Frontal cortex (tissue), 4 donors: ENCODE measurements around the gene RADX. TPM values are rescaled to one million over a fixed set of nuclear protein-coding genes. Genes with fewer than 3 reads are reported as not detected.
"Not testable (repeated sequence)": the region's sequence is repeated elsewhere in the genome, so short reads cannot be mapped to it uniquely, and the experiment has no call there.

Experiments used
- DNase-seq, 2 donors: peaks; one replicate each; pipeline ENCODE4 v3.0.0; 2012; ENCODE audit warnings: low spot score in 2 of 2
- FAIRE-seq: peaks from 2 replicates; lab custom pipeline; 2012; peaks lifted over from hg19 to GRCh38; lab: Jason Lieb, UNC
- total RNA-seq: library from RNA; depleted of rRNA; stranded (reverse); fragments of >200 nt; gene quantifications from one replicate; pipeline ENCODE4 v1.2.3, GENCODE V29; 2014
- donor health status: control.
- donor health status: control.
- donor health status: control.

RADX gene, protein sequence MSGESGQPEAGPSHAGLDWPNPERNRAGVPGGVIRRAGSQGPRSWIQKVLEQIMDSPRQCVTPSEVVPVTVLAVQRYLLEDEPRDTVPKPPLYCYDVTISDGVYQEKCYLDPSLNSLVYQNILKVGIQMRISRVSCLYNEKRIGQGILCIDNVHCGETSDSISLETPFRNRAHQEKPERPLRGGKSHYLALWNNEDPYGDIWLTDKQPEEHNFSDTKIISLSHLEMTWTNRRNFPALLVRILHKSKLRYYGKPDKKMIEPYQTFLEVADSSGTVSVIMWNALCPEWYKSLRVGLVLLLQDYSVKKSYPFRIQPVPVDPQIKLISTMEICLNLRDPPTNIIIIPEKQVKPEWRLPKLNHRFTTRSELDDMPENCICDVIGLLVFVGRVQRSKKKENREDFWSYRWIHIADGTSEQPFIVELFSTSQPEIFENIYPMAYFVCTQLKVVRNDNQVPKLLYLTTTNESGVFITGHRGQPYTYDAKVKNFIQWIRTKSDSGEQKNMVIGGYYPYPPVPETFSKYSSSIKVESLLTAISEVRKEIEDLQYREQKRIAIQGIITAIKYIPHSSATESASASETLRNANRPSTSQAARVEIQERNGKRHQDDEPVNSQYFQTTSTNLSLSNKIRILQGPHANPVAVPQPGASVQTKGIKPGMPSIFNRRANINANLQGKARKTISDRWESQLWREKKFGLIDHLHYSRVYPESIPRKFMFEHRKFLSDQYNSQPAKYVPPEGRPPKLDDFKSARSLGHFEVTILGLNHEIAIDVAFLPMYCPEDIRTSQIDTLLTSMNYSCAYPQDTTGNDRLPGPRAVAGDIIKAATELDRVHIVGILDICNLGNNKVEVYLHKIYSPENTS
- 9.4 TPM for total RNA-seq

DNA sequence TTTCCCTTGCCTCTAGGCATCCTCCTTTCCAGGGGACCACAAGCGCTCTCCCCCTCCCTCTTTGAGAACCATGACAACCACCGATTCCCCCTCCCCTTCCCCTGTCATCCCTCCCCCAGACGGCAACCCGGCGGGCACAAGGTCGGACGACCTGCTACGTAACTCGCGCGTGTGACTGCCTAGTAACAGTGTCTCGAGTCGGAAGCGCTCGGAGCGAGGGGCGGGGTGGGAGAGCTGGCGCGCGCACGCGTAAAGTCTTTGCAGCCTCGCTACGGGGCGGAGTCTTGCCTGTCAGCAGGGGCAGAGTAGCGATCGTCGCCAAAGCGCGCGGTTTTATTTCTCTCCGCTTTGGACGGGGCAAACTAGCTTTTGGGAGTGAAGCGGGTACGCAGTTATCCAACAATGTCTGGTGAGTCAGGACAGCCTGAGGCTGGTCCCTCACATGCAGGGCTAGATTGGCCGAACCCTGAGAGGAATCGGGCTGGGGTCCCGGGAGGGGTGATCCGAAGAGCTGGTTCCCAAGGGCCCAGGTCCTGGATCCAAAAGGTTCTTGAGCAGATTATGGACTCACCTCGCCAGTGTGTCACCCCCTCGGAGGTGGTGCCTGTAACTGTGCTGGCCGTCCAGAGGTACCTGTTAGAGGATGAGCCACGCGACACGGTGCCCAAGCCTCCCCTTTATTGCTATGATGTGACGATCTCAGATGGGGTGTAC lies at the start of gene RADX:
RADX (plus strand) TSS at position 300 of the 714 bp plus-strand sequence; CDS start at position 403, 103 bp downstream.
- peak in 1 of 2 donors; percentile 35 for DNase-seq
- FAIRE-seq: no peak

DNA sequence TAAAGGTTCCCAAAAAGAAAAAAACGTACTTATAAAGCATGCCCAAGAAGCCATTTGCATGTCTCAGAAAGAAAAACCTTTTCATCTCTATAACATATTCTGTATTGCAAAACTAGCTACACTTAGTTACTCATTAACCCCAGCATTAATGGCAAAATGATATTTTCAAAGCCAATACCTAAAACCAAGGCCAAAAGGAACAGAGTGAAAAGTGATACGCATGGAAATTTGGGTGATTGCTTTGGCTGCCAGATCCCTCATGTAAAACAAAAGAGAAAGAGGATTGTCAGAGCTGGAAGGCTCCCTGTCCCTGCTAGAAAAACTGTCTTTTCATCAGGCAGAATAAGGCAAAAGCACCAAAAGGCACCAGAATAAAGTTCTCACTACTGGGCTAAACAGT lies 46.8 kb upstream of the RADX start:
- DNase-seq (no peak), FAIRE-seq (no peak)

DNA sequence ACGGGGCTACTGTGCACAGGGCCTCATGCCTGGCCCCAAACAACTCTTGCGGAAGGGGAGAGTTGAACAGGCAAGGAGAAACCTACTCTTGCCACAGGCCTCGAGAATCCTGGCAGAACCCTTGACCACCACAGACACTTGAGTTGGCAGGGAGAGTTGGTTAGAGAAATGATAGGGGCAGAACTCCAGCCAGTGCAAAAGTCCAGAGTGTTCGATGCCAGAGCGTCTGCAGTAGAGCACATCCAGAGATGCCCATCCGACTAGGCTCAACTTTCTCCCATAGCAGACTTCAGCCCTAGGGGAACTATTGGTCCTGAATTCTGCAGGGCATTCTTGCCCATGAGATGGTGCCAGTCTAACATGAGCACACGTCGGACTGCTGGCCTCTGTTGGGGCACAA lies 45.4 kb upstream of the RADX start:
- FAIRE-seq (no peak), DNase-seq (no peak)

DNA sequence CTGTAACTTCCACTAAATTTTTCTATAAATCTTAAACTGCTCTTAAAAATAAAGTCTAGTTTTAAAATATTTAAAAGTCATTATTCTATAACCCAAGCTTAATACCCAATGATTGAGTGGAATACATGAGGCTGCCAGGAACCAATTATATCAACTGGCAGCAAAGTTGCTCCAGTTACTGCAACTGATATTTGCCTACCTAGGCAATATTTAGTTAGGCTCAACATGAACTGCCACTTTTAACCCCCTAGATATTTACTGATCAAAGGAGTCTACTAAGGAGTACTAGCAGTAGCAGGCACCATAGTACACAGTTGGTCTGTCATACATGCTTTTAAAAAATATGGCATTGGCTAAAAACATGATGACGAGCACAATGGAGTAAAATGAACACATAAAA lies 29.9 kb upstream of the RADX start:
- FAIRE-seq (no peak), DNase-seq (no peak)

DNA sequence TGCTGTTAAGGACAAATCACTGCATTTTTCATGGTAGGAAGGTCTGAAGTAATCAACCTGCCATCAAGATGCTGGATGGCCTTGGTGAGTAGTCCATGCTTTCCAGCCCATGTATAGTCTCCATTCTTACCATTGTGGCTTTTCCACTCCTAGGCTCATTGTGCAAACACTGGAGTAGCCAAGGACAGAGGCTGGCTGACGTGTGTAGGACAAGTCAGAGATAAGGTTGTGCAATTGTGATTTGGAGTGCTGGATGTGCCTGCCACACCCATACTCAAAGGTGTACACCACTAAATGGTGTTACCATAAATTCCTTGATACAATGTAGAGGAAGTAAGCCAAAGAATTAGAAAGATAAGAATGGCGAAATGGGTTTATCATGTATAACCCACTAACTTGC lies 26.3 kb upstream of the RADX start:
- DNase-seq (no peak), FAIRE-seq (no peak)

DNA sequence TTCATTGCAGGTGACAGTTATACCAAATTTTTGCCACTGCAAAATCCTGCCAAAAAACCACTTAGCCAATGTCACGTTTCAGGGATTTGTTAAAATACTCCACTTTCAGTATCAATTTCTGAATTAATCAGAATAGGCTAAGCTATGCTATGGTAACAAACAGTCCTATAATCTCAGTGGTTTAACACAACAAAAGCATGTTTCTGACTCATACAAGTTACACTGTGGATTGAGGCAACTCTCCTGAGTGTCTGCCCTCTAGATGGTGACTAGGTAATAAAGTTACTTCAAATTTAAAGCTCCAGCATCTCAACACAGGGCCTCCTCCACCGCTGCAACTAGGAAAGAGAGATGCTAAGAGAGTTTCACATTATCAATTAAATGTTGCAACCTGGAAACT lies 23.0 kb upstream of the RADX start:
- DNase-seq: no peak
- FAIRE-seq: no peak

DNA sequence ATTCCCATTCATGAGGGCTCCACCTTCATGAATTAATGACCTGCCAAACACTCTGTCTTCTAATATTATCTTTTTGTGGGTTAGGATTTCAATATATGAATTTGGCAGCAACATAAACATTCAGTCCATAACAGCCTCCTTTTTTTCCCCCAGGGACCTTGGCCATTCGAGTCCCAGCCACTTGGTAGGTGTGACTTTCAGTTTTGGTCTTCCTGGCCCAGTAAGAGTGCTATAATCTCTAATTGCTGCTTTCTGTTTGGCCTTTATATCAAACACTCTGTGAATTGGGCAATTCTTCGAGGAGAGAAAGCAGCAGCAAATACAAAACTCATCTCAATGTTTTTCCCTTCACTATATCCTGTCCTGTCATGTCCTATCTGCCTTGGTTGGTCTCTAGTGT lies 12.4 kb upstream of the RADX start:
- DNase-seq (no peak), FAIRE-seq (no peak)

DNA sequence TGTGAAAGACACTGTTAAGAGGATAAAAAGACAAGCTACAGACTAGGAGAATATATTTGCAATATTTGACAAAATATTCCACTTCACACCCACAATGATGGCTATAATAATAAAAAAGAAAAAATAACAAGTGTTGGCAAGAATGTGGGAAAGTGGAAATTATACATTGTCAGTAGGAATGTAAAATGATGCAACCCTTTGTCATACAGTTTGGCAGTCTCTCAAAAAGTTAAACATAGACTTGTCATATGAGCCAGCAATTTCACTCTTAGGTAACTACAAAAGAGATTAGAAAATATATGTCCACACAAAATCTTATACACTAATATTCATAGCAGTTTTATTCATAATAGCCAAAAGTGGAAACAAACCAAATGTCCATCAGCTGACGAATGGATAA lies 5.2 kb upstream of the RADX start:
- FAIRE-seq (no peak), DNase-seq (no peak)

DNA sequence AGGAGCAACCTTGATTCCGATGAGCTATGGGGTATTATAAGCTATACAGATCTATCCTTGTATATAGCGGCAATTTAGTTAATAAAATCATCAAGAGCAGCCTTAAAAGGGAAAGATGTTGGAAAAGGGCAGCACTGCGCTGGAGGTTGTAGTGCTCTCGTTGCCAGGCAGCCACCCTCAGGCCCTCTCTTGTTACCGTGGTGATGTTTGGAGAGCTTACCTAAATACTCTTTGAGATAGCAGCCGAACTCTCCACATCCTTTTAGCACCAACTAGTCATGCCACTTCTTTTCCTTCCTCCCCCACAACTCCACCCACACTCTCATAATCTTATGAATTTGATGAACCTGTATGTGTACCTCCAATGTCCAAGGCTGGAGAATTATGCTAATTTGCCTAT lies 3.8 kb upstream of the RADX start:
- FAIRE-seq: no peak

DNA sequence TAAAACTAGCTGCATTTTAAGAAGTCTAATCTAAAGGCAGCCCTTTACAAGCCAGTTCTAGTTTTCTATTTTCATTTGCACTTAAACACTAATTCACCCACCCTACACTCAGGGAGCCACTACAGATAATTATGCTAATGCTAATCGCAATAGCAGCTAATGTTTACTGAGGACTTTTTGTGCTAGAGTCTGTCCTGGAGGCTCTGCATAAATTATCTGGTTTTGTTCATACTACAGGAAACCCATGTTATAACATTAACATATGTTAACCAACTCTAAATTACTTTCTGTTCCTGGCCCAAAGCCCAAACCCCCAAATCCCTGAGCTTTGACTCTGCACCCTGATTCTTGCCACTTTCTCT lies 480 bp upstream of the RADX start:
- FAIRE-seq: no peak

More for the DNA sequence above, 3.8 kb upstream of the RADX start:
- no peak for DNase-seq

DNA sequence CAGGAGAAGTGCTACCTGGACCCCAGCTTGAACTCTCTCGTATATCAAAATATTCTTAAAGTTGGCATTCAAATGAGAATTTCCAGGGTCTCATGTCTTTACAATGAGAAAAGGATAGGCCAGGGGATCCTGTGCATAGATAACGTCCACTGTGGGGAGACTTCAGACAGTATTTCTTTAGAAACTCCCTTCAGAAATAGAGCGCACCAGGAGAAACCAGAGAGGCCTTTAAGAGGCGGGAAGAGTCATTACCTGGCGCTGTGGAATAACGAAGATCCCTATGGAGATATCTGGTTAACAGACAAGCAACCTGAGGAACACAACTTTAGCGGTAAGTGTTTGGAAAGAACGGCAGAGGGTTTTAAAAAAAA lies 600 bp downstream of the RADX start:
- DNase-seq: no peak
- FAIRE-seq: no peak

More for the DNA sequence above, 480 bp upstream of the RADX start:
- no peak for DNase-seq

DNA sequence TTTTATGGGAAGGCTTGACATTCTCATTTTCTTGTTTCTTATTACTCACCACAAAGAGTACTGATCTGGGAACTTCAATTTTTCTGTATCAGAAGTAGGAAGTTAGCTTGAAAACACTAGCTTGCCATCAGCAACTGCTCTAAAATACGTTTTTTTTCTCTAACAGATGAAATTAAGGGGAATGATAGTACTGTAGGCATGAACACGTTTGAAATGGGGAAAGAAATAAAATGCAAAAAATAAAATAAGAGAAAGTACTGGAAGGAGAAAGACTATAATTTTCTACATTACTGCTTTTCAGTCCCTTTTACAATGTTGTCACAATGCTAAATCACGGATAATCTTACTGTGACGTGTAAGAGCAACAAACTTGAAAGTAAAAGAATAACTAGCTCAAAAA lies 1.5 kb downstream of the RADX start:
- FAIRE-seq: no peak
- no peak for DNase-seq

DNA sequence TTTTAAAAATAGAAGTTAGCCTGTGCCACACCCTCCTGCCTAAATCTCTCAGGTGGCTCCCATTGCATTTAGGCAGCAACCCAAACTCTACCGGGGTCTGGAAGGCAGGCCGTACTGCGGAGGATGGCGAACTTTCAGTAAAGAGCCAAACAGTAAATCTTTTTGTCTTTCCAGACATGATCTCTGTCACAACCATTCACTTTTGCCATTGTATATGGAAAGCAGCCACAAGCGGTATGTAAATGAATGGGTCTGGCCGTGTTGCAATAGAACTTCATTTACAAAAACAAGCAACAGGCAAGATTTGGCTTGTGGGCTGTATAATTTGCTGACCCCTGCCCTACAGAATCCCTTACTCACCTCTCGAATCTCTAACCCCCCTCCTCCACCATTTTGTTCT lies 3.3 kb downstream of the RADX start:
- no peak for DNase-seq
- no peak for FAIRE-seq

DNA sequence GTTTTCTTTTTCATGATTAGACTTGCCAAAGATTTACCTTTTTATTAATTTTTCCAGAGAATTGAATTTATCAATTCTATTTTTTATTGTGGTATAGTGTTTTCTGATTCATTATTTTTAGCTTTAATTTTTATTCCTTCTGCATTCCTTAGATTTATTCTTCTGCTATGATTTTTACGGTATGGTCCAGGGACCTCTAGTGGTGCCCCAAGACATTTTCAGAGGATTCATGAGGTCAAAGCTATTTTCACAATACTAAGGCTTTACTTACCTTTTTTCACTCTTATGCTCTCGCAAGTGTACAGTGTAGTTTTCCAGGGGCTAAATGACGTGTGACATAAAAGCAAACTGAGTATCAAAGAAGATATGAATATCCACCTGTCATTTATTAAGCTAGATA lies 8.0 kb downstream of the RADX start:
- DNase-seq (no peak), FAIRE-seq (no peak)

DNA sequence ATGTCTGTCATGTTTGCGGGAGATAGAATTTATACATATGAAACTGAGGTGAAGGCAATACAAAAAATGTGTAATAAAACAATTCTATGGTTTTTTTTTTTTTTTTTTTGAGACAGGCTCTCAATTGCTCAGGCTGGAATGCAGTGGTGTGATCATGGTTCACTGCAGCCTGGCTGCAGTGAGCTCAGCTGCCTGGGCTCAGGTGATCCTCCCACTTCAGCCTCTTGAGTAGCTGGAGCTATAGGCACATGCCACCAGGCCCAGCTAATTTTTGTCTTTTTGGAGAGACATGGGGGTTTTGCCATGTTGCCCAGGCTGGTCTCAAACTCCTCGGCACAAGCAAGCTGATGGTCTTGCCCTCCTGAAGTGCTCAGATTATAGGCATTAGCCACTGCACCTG lies 10.1 kb downstream of the RADX start:
- FAIRE-seq: no peak

DNA sequence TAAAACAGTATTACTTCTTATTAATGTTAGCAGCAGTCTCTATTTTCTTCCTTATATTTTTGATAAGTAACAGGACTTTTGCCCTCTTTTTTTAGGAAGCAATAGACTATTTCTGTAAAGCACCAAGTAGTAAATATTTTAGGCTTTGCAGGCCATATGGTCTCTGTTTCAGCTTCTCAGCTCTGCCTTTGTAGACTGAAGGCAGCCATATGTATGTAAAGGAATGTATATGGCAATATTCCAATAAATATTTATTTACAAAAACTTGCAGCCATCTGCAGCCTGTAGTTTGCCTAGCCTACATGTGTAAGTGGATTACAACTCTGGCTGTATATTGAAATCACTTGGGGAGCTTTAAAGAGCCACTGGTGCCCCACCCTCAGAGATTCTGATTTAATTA lies 15.0 kb downstream of the RADX start:
- FAIRE-seq (no peak), DNase-seq (no peak)

More for the DNA sequence above, 10.1 kb downstream of the RADX start:
- no peak for DNase-seq

DNA sequence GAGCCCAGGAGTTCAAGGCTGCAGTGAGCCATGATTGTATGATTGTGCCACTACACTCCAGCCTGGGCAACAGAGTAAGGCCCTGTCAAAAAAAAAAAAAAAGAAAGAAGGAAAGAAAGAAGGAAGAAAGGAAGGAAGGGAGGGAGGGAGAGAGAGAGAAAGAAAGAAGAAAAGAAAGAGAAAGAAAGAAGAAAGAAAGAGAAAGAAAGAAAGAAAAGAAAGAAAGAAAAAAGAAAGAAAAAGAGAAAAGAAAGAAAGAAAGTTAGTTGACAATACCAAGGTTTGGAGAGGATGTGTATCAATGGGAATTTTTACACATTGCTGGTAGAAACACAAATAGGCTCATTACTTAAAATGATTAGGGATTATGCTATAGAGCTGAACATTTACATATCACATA lies 19.8 kb downstream of the RADX start:
- no peak for FAIRE-seq
- DNase-seq: no peak

DNA sequence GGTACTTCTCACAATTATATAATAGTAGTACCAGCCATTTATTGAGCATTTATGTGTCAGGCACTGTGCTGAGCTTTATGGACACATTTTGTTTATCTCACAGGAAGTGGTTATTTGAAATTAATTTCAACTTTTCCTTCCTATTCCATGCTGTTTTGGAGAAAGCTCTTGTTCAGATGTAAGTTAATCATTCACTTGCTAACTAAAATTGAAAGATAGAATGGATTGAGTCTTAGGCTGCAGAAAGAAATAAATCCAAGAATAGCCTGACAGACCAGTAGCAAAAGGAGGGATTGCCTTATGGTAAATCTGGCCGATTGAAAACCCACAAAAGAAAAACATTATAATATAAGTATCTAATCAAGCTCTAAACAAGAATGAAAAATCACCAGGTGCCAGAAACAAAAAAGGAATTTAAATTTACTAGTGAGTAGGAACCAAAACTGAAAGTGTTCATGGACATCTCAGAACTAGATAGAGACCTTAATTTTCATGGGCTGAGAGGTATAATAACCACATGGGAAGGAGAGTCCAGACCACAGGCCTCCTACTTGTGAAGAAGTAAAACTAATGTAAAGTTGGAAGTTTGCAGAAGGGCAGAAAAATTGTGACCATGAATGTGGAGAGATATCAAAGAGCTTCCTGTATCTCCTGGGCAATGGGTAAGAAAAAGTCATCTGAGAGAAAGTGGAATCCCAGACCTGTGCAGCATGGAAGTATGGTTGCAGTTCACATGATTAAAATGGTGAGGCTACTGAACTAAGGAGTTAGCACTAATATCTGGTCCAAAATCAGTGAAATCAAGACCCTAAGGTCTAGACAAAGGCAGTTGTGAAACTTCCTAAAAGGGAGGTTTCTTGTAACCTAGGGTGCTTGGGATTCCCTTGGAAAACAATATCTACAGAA lies 38.0 kb downstream of the RADX start:
- no peak for DNase-seq
- FAIRE-seq: no peak

DNA sequence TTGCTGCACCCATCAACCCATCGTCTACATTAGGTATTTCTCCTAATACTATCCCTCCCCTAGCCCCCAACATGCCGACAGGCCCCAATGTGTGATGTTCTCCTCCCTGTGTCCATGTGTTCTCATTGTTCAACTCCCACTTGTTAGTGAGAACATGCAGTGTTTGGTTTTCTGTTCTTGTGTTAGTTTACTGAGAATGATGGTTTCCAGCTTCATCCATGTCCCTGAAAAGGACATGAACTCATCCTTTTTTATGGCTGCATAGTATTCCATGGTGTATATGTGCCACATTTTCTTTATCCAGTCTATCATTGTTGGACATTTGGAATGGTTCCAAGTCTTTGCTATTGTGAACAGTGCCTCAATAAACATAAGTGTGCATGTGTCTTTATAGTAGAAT lies 41.8 kb downstream of the RADX start:
- not testable (repeated sequence) for DNase-seq, FAIRE-seq

DNA sequence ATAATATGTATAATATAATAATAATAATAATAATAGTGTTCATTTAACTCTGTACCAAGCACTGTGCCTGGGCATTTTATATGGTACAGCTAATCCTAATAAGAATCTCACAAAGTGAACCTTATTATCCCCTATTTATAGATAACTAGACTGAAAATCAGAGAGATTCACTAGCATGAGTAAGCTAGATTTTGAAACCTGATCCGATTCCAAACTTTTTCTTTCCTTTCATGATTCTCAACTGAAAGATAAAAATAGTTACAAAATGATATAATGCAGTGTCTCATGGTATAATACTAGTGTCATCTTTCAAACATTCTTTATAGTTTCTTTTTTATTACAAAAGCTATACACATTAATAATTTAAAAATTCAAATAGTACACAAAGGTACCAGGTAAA lies 58.9 kb downstream of the RADX start:
- no peak for FAIRE-seq
- no peak for DNase-seq
